Neural cell (in vitro differentiated cells): ENCODE results near the gene PCDH15. TPM values are rescaled to one million over a fixed set of nuclear protein-coding genes. Genes with fewer than 3 reads are reported as not detected.

ENCODE experiments used
- H2AFZ ChIP-seq: fragments of 200-600, 300-800 bp; sonication (generic), shearing (Covaris generic); 2 replicates; pipeline ENCODE4 v1.6.0; 2014; ENCODE audit warnings: low read depth, mild to moderate bottlenecking, antibody characterized with exemption, low read length, moderate library complexity
- H3F3A ChIP-seq: fragments of 200-600 bp; shearing (Covaris generic); 2 replicates; pipeline ENCODE4 v1.6.1; 2016; ENCODE audit warnings: mild to moderate bottlenecking, moderate library complexity, mixed read lengths, antibody characterized with exemption, low read length; ENCODE audit not compliant: insufficient read depth, poor library complexity, severe bottlenecking
- H3K27ac ChIP-seq: fragments of 200-600, 300-800 bp; sonication (generic), shearing (Covaris generic); 2 replicates; pipeline ENCODE4 v1.5.1; 2014; ENCODE audit warnings: mild to moderate bottlenecking, low read length, moderate library complexity
- H3K27me3 ChIP-seq: fragments of 300-800, 200-600 bp; sonication (generic), shearing (Covaris generic); 2 replicates; pipeline ENCODE4 v1.6.0; 2014; ENCODE audit warnings: mild to moderate bottlenecking, low read depth, low read length, moderate library complexity; ENCODE audit not compliant: insufficient read depth
- H3K36me3 ChIP-seq: fragments of 300-800, 200-600 bp; sonication (generic), shearing (Covaris generic); 2 replicates; pipeline ENCODE4 v1.5.1; 2014; ENCODE audit warnings: mild to moderate bottlenecking, antibody characterized with exemption, low read length, moderate library complexity; ENCODE audit not compliant: insufficient read depth
- H3K4me2 ChIP-seq: fragments of 300-800, 200-600 bp; sonication (generic), shearing (Covaris generic); 2 replicates; pipeline ENCODE4 v1.6.0; 2014; ENCODE audit warnings: mild to moderate bottlenecking, low read length
- H3K4me3 ChIP-seq: fragments of 300-800, 200-600 bp; sonication (generic), shearing (Covaris generic); 2 replicates; pipeline ENCODE4 v1.5.1; 2014; ENCODE audit warnings: mild to moderate bottlenecking, low read length, moderate library complexity
- H3K79me2 ChIP-seq: fragments of 200-600 bp; shearing (Covaris generic); replicated peaks from 2 replicates; pipeline ENCODE4 v1.6.0; 2014; ENCODE audit warnings: mild to moderate bottlenecking, low read length, moderate library complexity; ENCODE audit not compliant: insufficient read depth
- H3K9ac ChIP-seq: fragments of 300-800, 200-600 bp; sonication (generic), shearing (Covaris generic); 2 replicates; pipeline ENCODE4 v1.6.1; 2016; ENCODE audit warnings: mild to moderate bottlenecking, low read length, mixed read lengths
- H3K9me2 ChIP-seq: fragments of 200-600 bp; shearing (Covaris generic); 2 replicates; pipeline ENCODE4 v1.6.1; 2016; ENCODE audit warnings: mild to moderate bottlenecking, low read length, mixed read lengths; ENCODE audit not compliant: insufficient read depth
- H3K9me3 ChIP-seq: fragments of 200-600, 300-800 bp; sonication (generic), shearing (Covaris generic); 2 replicates; pipeline ENCODE4 v1.6.1; 2016; ENCODE audit warnings: mild to moderate bottlenecking, mixed run types, low read length, moderate library complexity, mixed read lengths
- H4K20me1 ChIP-seq: fragments of 200-600 bp; shearing (Covaris generic); 2 replicates; pipeline ENCODE4 v1.6.1; 2016; ENCODE audit warnings: mild to moderate bottlenecking, mixed run types; ENCODE audit not compliant: insufficient read depth
- EP300 ChIP-seq: fragments of 450-650 bp; conservative IDR thresholded peaks from 2 replicates; pipeline ENCODE4 v1.6.1; 2014; ENCODE audit warnings: antibody characterized with exemption, mild to moderate bottlenecking, moderate library complexity; ENCODE audit not compliant: poor library complexity, severe bottlenecking
- EZH2 ChIP-seq: fragments of 200-600, 300-800 bp; shearing (Covaris generic), sonication (generic); IDR thresholded peaks from 2 replicates; pipeline ENCODE4 v1.6.1; 2014; ENCODE audit warnings: antibody characterized with exemption, low read length, borderline replicate concordance, mild to moderate bottlenecking; ENCODE audit not compliant: insufficient read depth, poor library complexity, severe bottlenecking
- MXI1 ChIP-seq: fragments of 450-650 bp; conservative IDR thresholded peaks from 2 replicates; pipeline ENCODE4 v1.6.1; 2014; ENCODE audit warnings: antibody characterized with exemption, mild to moderate bottlenecking; ENCODE audit not compliant: poor library complexity, severe bottlenecking
- POLR2AphosphoS5 ChIP-seq: IDR thresholded peaks from 2 replicates; pipeline ENCODE4 v1.6.1; 2012
- RAD21 ChIP-seq: fragments of 450-650 bp; conservative IDR thresholded peaks from 2 replicates; pipeline ENCODE4 v1.6.1; 2014; ENCODE audit warnings: antibody characterized with exemption, mild to moderate bottlenecking, moderate library complexity
- SMC3 ChIP-seq: fragments of 450-650 bp; conservative IDR thresholded peaks from 2 replicates; pipeline ENCODE4 v1.6.1; 2014; ENCODE audit warnings: antibody characterized with exemption, mild to moderate bottlenecking, moderate library complexity; ENCODE audit not compliant: poor library complexity
- TAF1 ChIP-seq: IDR thresholded peaks from 2 replicates; pipeline ENCODE4 v1.6.1; 2012; ENCODE audit warnings: low read depth
- polyA plus RNA-seq: library from polyadenylated mRNA; depleted of rRNA; stranded (reverse); fragments of >200 nt; gene quantifications from 2 replicates; pipeline ENCODE4 v1.2.3, GENCODE V29; 2014
- TF ChIP-seq, protein P1 (sequence below): fragments of 450-650 bp; IDR thresholded peaks from 2 replicates; pipeline ENCODE4 v1.5.1; 2014; ENCODE audit warnings: antibody characterized with exemption, mild to moderate bottlenecking, moderate library complexity; ENCODE audit not compliant: poor library complexity, severe bottlenecking
- TF ChIP-seq, protein P2 (sequence below): IDR thresholded peaks from 2 replicates; pipeline ENCODE4 v1.6.1; 2012; ENCODE audit warnings: borderline replicate concordance

PCDH15 gene
- polyA plus RNA-seq, 1 donor from 2014 or later: 1.2 TPM

DNA sequence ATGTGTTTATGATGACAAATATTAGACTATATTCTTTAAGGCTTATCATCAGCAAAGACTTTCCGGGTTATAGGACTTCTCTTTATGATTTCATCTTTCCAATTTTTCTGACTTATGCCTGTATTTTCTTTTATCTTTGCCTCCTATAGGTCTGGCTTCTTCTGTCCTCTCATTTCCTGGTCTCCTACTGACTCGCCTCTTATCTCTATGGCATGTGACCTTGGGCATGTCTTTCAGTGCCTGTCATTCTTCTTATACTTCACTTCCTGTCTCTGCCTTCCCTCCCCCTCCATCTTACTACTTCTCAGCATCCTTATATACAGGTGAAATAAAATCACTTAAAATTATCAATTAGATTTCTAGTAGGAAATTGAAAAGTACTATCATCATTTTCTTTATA, 42.2 kb downstream of the PCDH15 start:
- H3K4me3 ChIP-seq: no peak overlapping the region
- H3F3A ChIP-seq: no peaks in the 10 kb centered on the region
- H3K9me3 ChIP-seq: no peaks in the 10 kb centered on the region
- no peak overlapping the region for H2AFZ ChIP-seq
- no peaks in the 10 kb centered on the region for H3K79me2 ChIP-seq
- H4K20me1 ChIP-seq: no peaks in the 10 kb centered on the region
- H3K27me3 ChIP-seq: no peaks in the 10 kb centered on the region
- H3K36me3 ChIP-seq: no peaks in the 10 kb centered on the region
- H3K9me2 ChIP-seq: no peaks in the 10 kb centered on the region
- TF ChIP-seq RAD21 (no peak), POLR2AphosphoS5 (no peak), EZH2 (no peak), MXI1 (no peak), EP300 (no peak), SMC3 (no peak), TAF1 (no peak)
- TF ChIP-seq, protein P1, sequence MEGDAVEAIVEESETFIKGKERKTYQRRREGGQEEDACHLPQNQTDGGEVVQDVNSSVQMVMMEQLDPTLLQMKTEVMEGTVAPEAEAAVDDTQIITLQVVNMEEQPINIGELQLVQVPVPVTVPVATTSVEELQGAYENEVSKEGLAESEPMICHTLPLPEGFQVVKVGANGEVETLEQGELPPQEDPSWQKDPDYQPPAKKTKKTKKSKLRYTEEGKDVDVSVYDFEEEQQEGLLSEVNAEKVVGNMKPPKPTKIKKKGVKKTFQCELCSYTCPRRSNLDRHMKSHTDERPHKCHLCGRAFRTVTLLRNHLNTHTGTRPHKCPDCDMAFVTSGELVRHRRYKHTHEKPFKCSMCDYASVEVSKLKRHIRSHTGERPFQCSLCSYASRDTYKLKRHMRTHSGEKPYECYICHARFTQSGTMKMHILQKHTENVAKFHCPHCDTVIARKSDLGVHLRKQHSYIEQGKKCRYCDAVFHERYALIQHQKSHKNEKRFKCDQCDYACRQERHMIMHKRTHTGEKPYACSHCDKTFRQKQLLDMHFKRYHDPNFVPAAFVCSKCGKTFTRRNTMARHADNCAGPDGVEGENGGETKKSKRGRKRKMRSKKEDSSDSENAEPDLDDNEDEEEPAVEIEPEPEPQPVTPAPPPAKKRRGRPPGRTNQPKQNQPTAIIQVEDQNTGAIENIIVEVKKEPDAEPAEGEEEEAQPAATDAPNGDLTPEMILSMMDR: no peak
- TF ChIP-seq, protein P2, sequence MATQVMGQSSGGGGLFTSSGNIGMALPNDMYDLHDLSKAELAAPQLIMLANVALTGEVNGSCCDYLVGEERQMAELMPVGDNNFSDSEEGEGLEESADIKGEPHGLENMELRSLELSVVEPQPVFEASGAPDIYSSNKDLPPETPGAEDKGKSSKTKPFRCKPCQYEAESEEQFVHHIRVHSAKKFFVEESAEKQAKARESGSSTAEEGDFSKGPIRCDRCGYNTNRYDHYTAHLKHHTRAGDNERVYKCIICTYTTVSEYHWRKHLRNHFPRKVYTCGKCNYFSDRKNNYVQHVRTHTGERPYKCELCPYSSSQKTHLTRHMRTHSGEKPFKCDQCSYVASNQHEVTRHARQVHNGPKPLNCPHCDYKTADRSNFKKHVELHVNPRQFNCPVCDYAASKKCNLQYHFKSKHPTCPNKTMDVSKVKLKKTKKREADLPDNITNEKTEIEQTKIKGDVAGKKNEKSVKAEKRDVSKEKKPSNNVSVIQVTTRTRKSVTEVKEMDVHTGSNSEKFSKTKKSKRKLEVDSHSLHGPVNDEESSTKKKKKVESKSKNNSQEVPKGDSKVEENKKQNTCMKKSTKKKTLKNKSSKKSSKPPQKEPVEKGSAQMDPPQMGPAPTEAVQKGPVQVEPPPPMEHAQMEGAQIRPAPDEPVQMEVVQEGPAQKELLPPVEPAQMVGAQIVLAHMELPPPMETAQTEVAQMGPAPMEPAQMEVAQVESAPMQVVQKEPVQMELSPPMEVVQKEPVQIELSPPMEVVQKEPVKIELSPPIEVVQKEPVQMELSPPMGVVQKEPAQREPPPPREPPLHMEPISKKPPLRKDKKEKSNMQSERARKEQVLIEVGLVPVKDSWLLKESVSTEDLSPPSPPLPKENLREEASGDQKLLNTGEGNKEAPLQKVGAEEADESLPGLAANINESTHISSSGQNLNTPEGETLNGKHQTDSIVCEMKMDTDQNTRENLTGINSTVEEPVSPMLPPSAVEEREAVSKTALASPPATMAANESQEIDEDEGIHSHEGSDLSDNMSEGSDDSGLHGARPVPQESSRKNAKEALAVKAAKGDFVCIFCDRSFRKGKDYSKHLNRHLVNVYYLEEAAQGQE: no peak
- H3K9ac ChIP-seq: no peak overlapping the region
- H3K4me2 ChIP-seq: no peak overlapping the region
- no peak overlapping the region for H3K27ac ChIP-seq

DNA sequence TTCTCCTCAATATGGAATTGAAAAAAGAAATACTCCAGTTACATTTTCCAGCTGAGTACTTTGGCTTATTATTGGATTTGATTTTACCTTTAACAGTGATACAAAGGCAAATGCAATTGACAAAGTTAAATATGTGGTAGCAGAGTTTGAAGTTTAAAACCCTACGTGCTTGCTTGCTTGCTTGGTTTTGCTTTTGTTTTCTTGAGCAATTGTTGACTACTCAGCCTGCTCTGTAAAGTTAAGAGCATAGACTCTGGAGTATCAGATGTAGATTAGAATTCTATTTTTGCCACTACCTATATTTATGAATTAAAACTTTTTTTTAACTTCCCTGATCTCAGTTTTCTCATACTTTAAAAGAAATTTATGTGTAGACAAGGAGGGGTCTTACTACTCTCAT, 51.4 kb downstream of the PCDH15 start:
- H3K4me2 ChIP-seq: no peak overlapping the region
- H3K79me2 ChIP-seq: no peaks in the 10 kb centered on the region
- H3K9me3 ChIP-seq: no peaks in the 10 kb centered on the region
- no peaks in the 10 kb centered on the region for H3K9me2 ChIP-seq
- no peaks in the 10 kb centered on the region for H3F3A ChIP-seq
- no peak overlapping the region for H2AFZ ChIP-seq
- no peak overlapping the region for H3K27ac ChIP-seq
- no peaks in the 10 kb centered on the region for H4K20me1 ChIP-seq
- no peak overlapping the region for H3K9ac ChIP-seq
- H3K27me3 ChIP-seq: no peaks in the 10 kb centered on the region
- TF ChIP-seq, protein P2: no peak
- no peak for TF ChIP-seq RAD21
- no peak overlapping the region for H3K4me3 ChIP-seq
- no peaks in the 10 kb centered on the region for H3K36me3 ChIP-seq
